Natural killer cell (primary cell): ENCODE data around the gene PTH1R. TPM values are rescaled to one million over a fixed set of nuclear protein-coding genes. Genes with fewer than 3 reads are reported as not detected.

ENCODE experiments used
- ATAC-seq, 3 donors: fragments of 150-1000 bp in 2 of 3; fragments of 200-7000 bp in 1 of 3; cut with Tn5 transposase; 1 replicate in 1 of 3; 2 replicates in 2 of 3; pipeline ENCODE4 v1.10.0; 2021; ENCODE audit warnings: mild to moderate bottlenecking in 2 of 3, moderate library complexity in 2 of 3
- DNase-seq, 2 donors: peaks; one replicate each; pipeline versions ENCODE4 v3.0.0 to v3.0.0-alpha.2; 2013 to 2021; ENCODE audit warnings: mixed read lengths in 1 of 2
- H3K27ac ChIP-seq: one replicate; pipeline ENCODE4 v1.5.1; 2013; ENCODE audit warnings: mild to moderate bottlenecking, low read length
- H3K27me3 ChIP-seq: one replicate; pipeline ENCODE4 v1.6.1; 2013; ENCODE audit warnings: low read length; ENCODE audit not compliant: control insufficient read depth, insufficient read depth
- H3K36me3 ChIP-seq: one replicate; pipeline ENCODE4 v1.6.1; 2013; ENCODE audit warnings: low read length; ENCODE audit not compliant: control insufficient read depth, insufficient read depth
- H3K4me1 ChIP-seq: one replicate; pipeline ENCODE4 v1.6.1; 2013; ENCODE audit warnings: low read length; ENCODE audit not compliant: control insufficient read depth, insufficient read depth
- H3K4me3 ChIP-seq: one replicate; pipeline ENCODE4 v1.5.1; 2013; ENCODE audit warnings: low read length
- H3K9me3 ChIP-seq: one replicate; pipeline ENCODE4 v1.6.1; 2013; ENCODE audit warnings: low read length; ENCODE audit not compliant: control insufficient read depth, insufficient read depth
- H3K27ac Mint-ChIP-seq, 2 donors: one replicate each; pipeline ENCODE4 v1.8.0; 2022; ENCODE audit warnings: mild to moderate bottlenecking in 2 of 2, mixed read lengths in 2 of 2, moderate library complexity in 1 of 2
- H3K27me3 Mint-ChIP-seq, 2 donors: one replicate each; pipeline ENCODE4 v1.8.0; 2022; ENCODE audit warnings: low read depth in 2 of 2, mixed read lengths in 2 of 2
- H3K36me3 Mint-ChIP-seq: one replicate; pipeline ENCODE4 v1.8.0; 2022; ENCODE audit warnings: mixed read lengths
- H3K4me1 Mint-ChIP-seq, 2 donors: one replicate each; pipeline ENCODE4 v1.8.0; 2022; ENCODE audit warnings: mixed read lengths in 2 of 2
- H3K4me3 Mint-ChIP-seq: one replicate; pipeline ENCODE4 v1.8.0; 2022; ENCODE audit warnings: mild to moderate bottlenecking, moderate library complexity, mixed read lengths
- H3K9me3 Mint-ChIP-seq, 2 donors: one replicate each; pipeline ENCODE4 v1.8.0; 2022; ENCODE audit warnings: mixed read lengths in 2 of 2
- CTCF ChIP-seq: fragments of 200-600 bp; IDR thresholded peaks from one replicate; pipeline ENCODE4 v1.8.0; 2022; ENCODE audit warnings: antibody characterized with exemption
- WGBS: methylation state at CpG from one replicate; pipeline ENCODE4 v1.1.7; 2013; ENCODE audit warnings: missing lambda C conversion rate; ENCODE audit not compliant: insufficient coverage; 5-methylcytosine and 5-hydroxymethylcytosine counted together
- intact Hi-C: fragments of 100-400 bp; cut with micrococcal nuclease; formaldehyde crosslinking; loops from one replicate; pipeline ENCODE4 v1.14.2; 2022
- total RNA-seq, 4 donors: library from RNA; stranded (reverse); fragments of 120-200 nt in 1 of 4; gene quantifications; one replicate each; pipeline versions ENCODE4 v1.2.3 to v1.2.4, GENCODE V29; 2013 to 2022

Gene PTH1R
- total RNA-seq, 3 donors from 2014 or later (not counting 1 experiment from before 2014, with no cell fraction given): not detected

DNA sequence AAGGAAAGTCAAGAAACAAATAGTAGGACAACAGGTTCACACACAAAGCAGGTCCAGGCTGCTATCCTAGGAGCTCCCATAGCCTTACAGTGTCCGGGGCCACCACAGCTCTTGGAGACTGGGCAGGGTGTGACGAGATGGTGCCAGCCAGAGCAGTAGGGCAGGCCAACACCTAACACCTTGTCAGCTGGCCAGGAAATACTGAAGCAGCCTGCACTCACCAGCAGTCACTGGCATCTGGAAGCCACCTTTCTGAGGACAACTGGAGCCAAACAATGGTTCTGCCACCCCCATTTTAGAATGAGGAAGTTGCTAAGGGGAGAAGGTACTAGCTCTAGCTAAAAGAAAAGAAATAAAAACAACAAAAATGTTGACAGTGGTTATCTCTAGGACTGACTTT, 51.8 kb downstream of the PTH1R start:
- intact Hi-C loops: loop anchor here (2.0 kb wide), 1 partner anchor 49 kb away; the partner anchor contains the start of gene NBEAL2
- 54% methylated on average over 2 of the region's 2 CpGs for WGBS
- H3K9me3 Mint-ChIP-seq: peaks cover 4 to 7% of the 10 kb centered on the region in 2 donors
- peak overlapping the region; percentile 88 to 95 for H3K27ac Mint-ChIP-seq
- no peak for DNase-seq
- H3K4me3 Mint-ChIP-seq: peak overlapping the region; percentile 87
- Histone ChIP-seq H3K4me3 (no peak overlapping the region), H3K4me1 (peaks cover 94% of the 10 kb centered on the region), H3K9me3 (peaks cover 9% of the 10 kb centered on the region), H3K27me3 (no peaks in the 10 kb centered on the region), H3K36me3 (peaks cover 19% of the 10 kb centered on the region), H3K27ac (peak overlapping the region; percentile 30)
- peaks cover 12% of the 10 kb centered on the region for H3K36me3 Mint-ChIP-seq
- ATAC-seq: no peak
- TF ChIP-seq CTCF: no peak
- no peaks in the 10 kb centered on the region for H3K27me3 Mint-ChIP-seq
- peaks cover 73 to 79% of the 10 kb centered on the region in 2 donors for H3K4me1 Mint-ChIP-seq

- Histone ChIP-seq H3K27ac (peak overlapping the region; percentile 82), H3K36me3 (peaks cover 16% of the 10 kb centered on the region), H3K27me3 (no peaks in the 10 kb centered on the region), H3K4me1 (peaks cover 89% of the 10 kb centered on the region), H3K4me3 (no peak overlapping the region), H3K9me3 (peaks cover 9% of the 10 kb centered on the region)
- Mint-ChIP-seq H3K27ac (peak overlapping the region; percentile 88 to 95), H3K4me1 (peaks cover 69 to 73% of the 10 kb centered on the region in 2 donors), H3K36me3 (peaks cover 12% of the 10 kb centered on the region), H3K9me3 (peaks cover 4 to 7% of the 10 kb centered on the region in 2 donors), H3K27me3 (no peaks in the 10 kb centered on the region), H3K4me3 (peak overlapping the region; percentile 82)
- 43% methylated on average over 9 of the region's 9 CpGs for WGBS
- ATAC-seq (peak in 1 of 3 donors; percentile 22), DNase-seq (no peak)
- intact Hi-C loops: loop anchor here (2.0 kb wide), 1 partner anchor 24 kb away; no protein-coding TSS in a partner anchor
- no peak for TF ChIP-seq CTCF
These were observed 52.8 kb downstream of the PTH1R start for GRCh38 chr3:46930166-46930944.

DNA sequence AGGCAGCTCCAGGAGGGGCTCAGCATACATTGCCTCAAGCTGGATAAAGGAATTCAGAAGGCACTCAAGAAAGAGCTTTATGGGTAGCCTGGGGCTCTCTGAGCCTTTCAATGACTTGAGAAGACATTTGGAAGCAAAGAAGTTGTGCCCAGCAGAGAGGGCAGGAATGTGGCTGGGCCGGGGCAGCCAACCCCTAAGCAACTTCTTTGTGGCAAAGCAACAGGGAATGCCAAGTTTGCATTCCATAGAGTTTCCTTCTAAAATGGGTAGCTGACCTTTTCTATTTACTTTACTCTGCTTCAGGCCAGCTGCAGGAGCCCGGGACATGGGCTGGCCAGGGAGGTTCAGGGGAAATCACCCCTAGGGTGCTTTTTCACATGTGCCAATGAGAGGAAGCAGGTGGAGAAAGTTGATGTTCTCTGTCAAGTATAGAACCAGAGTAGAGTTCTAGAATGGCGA, 53.5 kb downstream of the PTH1R start:
- Histone ChIP-seq H3K27ac (peak overlapping the region; percentile 82), H3K4me3 (no peak overlapping the region), H3K9me3 (peaks cover 9% of the 10 kb centered on the region), H3K27me3 (no peaks in the 10 kb centered on the region), H3K36me3 (peaks cover 10% of the 10 kb centered on the region), H3K4me1 (peaks cover 83% of the 10 kb centered on the region)
- WGBS: 37% methylated on average over 3 of the region's 3 CpGs
- peak overlapping the region; percentile 88 to 95 for H3K27ac Mint-ChIP-seq
- no peak for DNase-seq
- peak; percentile 44 to 53 (median 51) for ATAC-seq
- TF ChIP-seq CTCF: no peak
- peaks cover 63 to 67% of the 10 kb centered on the region in 2 donors for H3K4me1 Mint-ChIP-seq
- peak overlapping the region; percentile 82 for H3K4me3 Mint-ChIP-seq
- peaks cover 4 to 7% of the 10 kb centered on the region in 2 donors for H3K9me3 Mint-ChIP-seq
- H3K27me3 Mint-ChIP-seq: no peaks in the 10 kb centered on the region
- intact Hi-C loops: loop anchor here (2.0 kb wide), 1 partner anchor 24 kb away; no protein-coding TSS in a partner anchor
- H3K36me3 Mint-ChIP-seq: peaks cover 13% of the 10 kb centered on the region
